WTC11 (cell line): Measurements from ENCODE around the gene NDUFV2. TPM values are rescaled to one million over a fixed set of nuclear protein-coding genes. Genes with fewer than 3 reads are reported as not detected.

ENCODE experiments used
- ATAC-seq: fragments of 200-7000 bp; cut with Tn5 transposase; 2 replicates; pipeline ENCODE4 v1.10.0; 2021; ENCODE audit warnings: mild to moderate bottlenecking, moderate library complexity
- Bru-seq: library from RNA; stranded (reverse); fragments of 400-500 nt; gene quantifications from one replicate; lab custom pipeline; 2021; lab: Mats Ljungman, UMichigan
- CTCF ChIA-PET: fragments of 300-600 bp; sonication (Branson Sonifier 250); formaldehyde crosslinking; loops from one replicate; lab custom pipeline; 2021; ENCODE audit warnings: antibody characterized with exemption; lab: Charles Lee
- POLR2A ChIA-PET: fragments of 350-600 bp; sonication (Branson Sonifier 250); formaldehyde crosslinking; loops from one replicate; lab custom pipeline; 2021; ENCODE audit warnings: antibody characterized with exemption; lab: Charles Lee
- DNase-seq: peaks from one replicate; pipeline ENCODE4 v3.0.0; 2021; ENCODE audit warnings: low spot score
- H3K27ac Mint-ChIP-seq: 2 replicates; pipeline ENCODE4 v1.8.0; 2021; ENCODE audit warnings: mixed read lengths
- H3K27me3 Mint-ChIP-seq: 2 replicates; pipeline ENCODE4 v1.8.0; 2021; ENCODE audit warnings: low read depth, mild to moderate bottlenecking, moderate library complexity, mixed read lengths
- H3K36me3 Mint-ChIP-seq: 2 replicates; pipeline ENCODE4 v1.8.0; 2021; ENCODE audit warnings: mixed read lengths
- H3K4me1 Mint-ChIP-seq: 2 replicates; pipeline ENCODE4 v1.8.0; 2022; ENCODE audit warnings: mixed read lengths
- H3K4me3 Mint-ChIP-seq: 2 replicates; pipeline ENCODE4 v1.8.0; 2021; ENCODE audit warnings: mild to moderate bottlenecking, moderate library complexity, mixed read lengths
- H3K9me3 Mint-ChIP-seq: 2 replicates; pipeline ENCODE4 v1.8.0; 2021; ENCODE audit warnings: mixed read lengths
- FOXK1 ChIP-seq: sonication (generic); formaldehyde crosslinking; IDR thresholded peaks from 2 replicates; pipeline ENCODE4 v1.8.0; 2022; ENCODE audit warnings: mild to moderate bottlenecking, moderate library complexity, missing genetic modification reagents
- FOXP1 ChIP-seq: sonication (generic); formaldehyde crosslinking; IDR thresholded peaks from 2 replicates; pipeline ENCODE4 v1.8.0; 2022; ENCODE audit warnings: missing genetic modification reagents, mild to moderate bottlenecking, moderate library complexity, borderline replicate concordance
- FOXP4 ChIP-seq: sonication (generic); formaldehyde crosslinking; IDR thresholded peaks from 2 replicates; pipeline ENCODE4 v1.8.0; 2022; ENCODE audit warnings: mild to moderate bottlenecking, missing genetic modification reagents
- GABPB1 ChIP-seq: sonication (generic); formaldehyde crosslinking; IDR thresholded peaks from 2 replicates; pipeline ENCODE4 v1.8.1; 2023; ENCODE audit warnings: mild to moderate bottlenecking, missing genetic modification reagents
- GRHL2 ChIP-seq: fragments of 250-450 bp; sonication (Bioruptor Pico); IDR thresholded peaks from 2 replicates; pipeline ENCODE4 v1.8.0; 2022; ENCODE audit warnings: mild to moderate bottlenecking, moderate library complexity; ENCODE audit not compliant: insufficient replicate concordance, severe bottlenecking
- KAT7 ChIP-seq: sonication (generic); formaldehyde crosslinking; IDR thresholded peaks from 2 replicates; pipeline ENCODE4 v1.8.1; 2023; ENCODE audit warnings: missing genetic modification reagents, mild to moderate bottlenecking, borderline replicate concordance
- MLX ChIP-seq: sonication (generic); formaldehyde crosslinking; IDR thresholded peaks from 2 replicates; pipeline ENCODE4 v1.8.1; 2023; ENCODE audit warnings: mild to moderate bottlenecking, missing genetic modification reagents, moderate library complexity
- MYBL2 ChIP-seq: sonication (generic); formaldehyde crosslinking; IDR thresholded peaks from 2 replicates; pipeline ENCODE4 v1.8.1; 2023; ENCODE audit warnings: mild to moderate bottlenecking, moderate library complexity, missing genetic modification reagents
- NFE2L1 ChIP-seq: sonication (generic); formaldehyde crosslinking; IDR thresholded peaks from 2 replicates; pipeline ENCODE4 v1.8.1; 2023; ENCODE audit warnings: missing genetic modification reagents
- RORB ChIP-seq: fragments of 250-450 bp; sonication (Bioruptor Pico); IDR thresholded peaks from 2 replicates; pipeline ENCODE4 v1.9.0; 2021; ENCODE audit warnings: mild to moderate bottlenecking
- SMAD4 ChIP-seq: sonication (generic); formaldehyde crosslinking; IDR thresholded peaks from 2 replicates; pipeline ENCODE4 v1.8.0; 2022; ENCODE audit warnings: mild to moderate bottlenecking, missing genetic modification reagents
- SP1 ChIP-seq: sonication (generic); formaldehyde crosslinking; conservative IDR thresholded peaks from 2 replicates; pipeline ENCODE4 v1.8.1; 2022; ENCODE audit warnings: missing genetic modification reagents
- ZNF121 ChIP-seq: sonication (generic); formaldehyde crosslinking; IDR thresholded peaks from 2 replicates; pipeline ENCODE4 v1.8.0; 2023; ENCODE audit warnings: missing genetic modification reagents
- ZNF232 ChIP-seq: sonication (generic); formaldehyde crosslinking; IDR thresholded peaks from 2 replicates; pipeline ENCODE4 v1.8.0; 2022; ENCODE audit warnings: mild to moderate bottlenecking, missing genetic modification reagents
- ZNF423 ChIP-seq: fragments of 250-450 bp; sonication (Bioruptor Pico); IDR thresholded peaks from 2 replicates; pipeline ENCODE4 v2.1.2; 2022; ENCODE audit warnings: mild to moderate bottlenecking, moderate library complexity
- long read RNA-seq, 3 experiments: library from RNA in 1 of 3; library from capped mRNA in 1 of 3; library from polyadenylated mRNA in 1 of 3; unstranded in 2 of 3; stranded (forward) in 1 of 3; transcript quantifications; one replicate each; pipeline ENCODE4 v2.0.0, GENCODE V29; 2021
- total RNA-seq: library from RNA; stranded (reverse); gene quantifications from 3 replicates; pipeline ENCODE4 v1.2.3, GENCODE V29; 2021
- TF ChIP-seq, protein P1 (sequence below): sonication (generic); formaldehyde crosslinking; IDR thresholded peaks from 2 replicates; pipeline ENCODE4 v1.8.1; 2023; ENCODE audit warnings: mild to moderate bottlenecking, moderate library complexity, missing genetic modification reagents
- TF ChIP-seq, protein P2 (sequence below): sonication (generic); formaldehyde crosslinking; IDR thresholded peaks from 2 replicates; pipeline ENCODE4 v1.8.1; 2022; ENCODE audit warnings: mild to moderate bottlenecking, moderate library complexity, missing genetic modification reagents
- TF ChIP-seq, protein P3 (sequence below): fragments of 250-450 bp; sonication (Bioruptor Pico); IDR thresholded peaks from 2 replicates; pipeline ENCODE4 v1.9.0; 2021; ENCODE audit warnings: mild to moderate bottlenecking, borderline replicate concordance
- TF ChIP-seq, protein P4 (sequence below): sonication (generic); formaldehyde crosslinking; IDR thresholded peaks from 2 replicates; pipeline ENCODE4 v1.8.1; 2023; ENCODE audit warnings: mild to moderate bottlenecking, missing genetic modification reagents
- TF ChIP-seq, protein P5 (sequence below): sonication (generic); formaldehyde crosslinking; IDR thresholded peaks from 2 replicates; pipeline ENCODE4 v1.8.0; 2022; ENCODE audit warnings: mild to moderate bottlenecking, missing genetic modification reagents

Gene NDUFV2
- total RNA-seq (165 to 192 TPM (median 167 TPM) in 3 replicates), Bru-seq, nascent RNA (percentile 99 among the genes with signal in this experiment)
- long read RNA-seq, experiment 1, transcript NDUFV2-201 (8 exons, 930 nt): major isoform, 356 of 370 reads
- long read RNA-seq, experiment 1, partial matches to known transcripts: 6 of 370 reads
- long read RNA-seq, experiment 1, other reads (novel, unspliced or antisense): 8 of 370 reads
- long read RNA-seq, experiment 2, transcript NDUFV2-201 (8 exons, 930 nt): major isoform, 174 of 217 reads
- long read RNA-seq, experiment 2, partial matches to known transcripts: 39 of 217 reads
- long read RNA-seq, experiment 2, other reads (novel, unspliced or antisense): 4 of 217 reads
- long read RNA-seq, experiment 3, transcript NDUFV2-201 (8 exons, 930 nt): major isoform, 510 of 522 reads
- long read RNA-seq, experiment 3, partial matches to known transcripts: 1 of 522 reads
- long read RNA-seq, experiment 3, other reads (novel, unspliced or antisense): 11 of 522 reads

DNA sequence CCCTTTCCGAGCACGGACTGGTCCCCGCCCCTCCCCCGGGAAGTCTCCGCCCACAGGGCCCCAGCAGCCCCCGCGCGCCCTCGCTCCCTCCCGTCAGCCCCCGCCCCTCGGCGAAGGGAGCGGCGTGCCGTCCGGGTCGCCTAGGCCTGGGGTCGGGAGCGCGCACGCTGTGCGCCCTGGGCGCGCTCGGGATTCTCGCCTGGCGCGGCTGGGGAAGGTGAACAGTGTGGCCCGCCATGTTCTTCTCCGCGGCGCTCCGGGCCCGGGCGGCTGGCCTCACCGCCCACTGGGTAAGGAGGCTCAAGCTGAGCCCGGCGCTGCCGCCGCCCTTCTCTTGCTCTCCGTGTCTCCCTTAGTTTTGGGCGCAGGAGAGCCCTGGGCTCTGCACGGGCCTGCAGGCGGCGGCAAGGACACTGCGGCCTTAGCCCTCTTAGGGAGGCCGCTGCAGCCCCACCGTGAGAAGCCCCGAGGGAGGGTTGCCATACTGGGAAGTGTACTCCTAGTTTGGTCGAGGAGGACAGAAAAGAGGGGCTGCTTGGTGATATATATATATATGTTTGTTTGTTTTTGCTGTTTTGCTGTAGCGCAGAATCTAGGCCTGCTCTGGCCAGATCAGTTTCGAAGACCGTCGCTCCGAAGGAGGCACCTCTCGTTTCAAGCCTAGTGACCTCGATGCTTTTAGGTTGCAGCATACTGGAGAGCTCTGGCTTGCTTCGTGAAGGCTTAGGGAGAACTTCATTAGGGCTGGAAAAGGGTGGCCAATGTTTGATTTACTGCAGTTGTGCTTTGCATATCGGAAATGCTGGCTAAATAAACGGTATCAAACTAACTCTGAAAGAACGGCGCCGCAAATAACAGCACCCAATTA is at the start of gene NDUFV2:
NDUFV2 (plus strand) TSS at position 192 of the 868 bp plus-strand sequence; CDS start at position 237, 45 bp downstream.
- Mint-ChIP-seq H3K9me3 (no peaks in the 10 kb centered on the region), H3K4me1 (peaks cover 52% of the 10 kb centered on the region), H3K27me3 (no peaks in the 10 kb centered on the region; the same call in 1 of the 2 replicates), H3K4me3 (peak within 1 kb of the TSS; percentile 90), H3K27ac (peak within 1 kb of the TSS; percentile 84), H3K36me3 (no peaks in the 10 kb centered on the region)
- DNase-seq: peak; percentile 98
- ChIA-PET CTCF (interaction anchor here (0.6 to 1.4 kb wide), 2 partner anchors 29 to 329 kb away, joined by 4 to 5 read pairs; no protein-coding TSS in a partner anchor), POLR2A (interaction anchor here (0.6 to 1.1 kb wide), 2 partner anchors 33 to 34 kb away, joined by 3 to 4 read pairs; partner anchors contain the start of gene ANKRD12)
- peak; percentile 95 for ATAC-seq
- TF ChIP-seq, protein P1, sequence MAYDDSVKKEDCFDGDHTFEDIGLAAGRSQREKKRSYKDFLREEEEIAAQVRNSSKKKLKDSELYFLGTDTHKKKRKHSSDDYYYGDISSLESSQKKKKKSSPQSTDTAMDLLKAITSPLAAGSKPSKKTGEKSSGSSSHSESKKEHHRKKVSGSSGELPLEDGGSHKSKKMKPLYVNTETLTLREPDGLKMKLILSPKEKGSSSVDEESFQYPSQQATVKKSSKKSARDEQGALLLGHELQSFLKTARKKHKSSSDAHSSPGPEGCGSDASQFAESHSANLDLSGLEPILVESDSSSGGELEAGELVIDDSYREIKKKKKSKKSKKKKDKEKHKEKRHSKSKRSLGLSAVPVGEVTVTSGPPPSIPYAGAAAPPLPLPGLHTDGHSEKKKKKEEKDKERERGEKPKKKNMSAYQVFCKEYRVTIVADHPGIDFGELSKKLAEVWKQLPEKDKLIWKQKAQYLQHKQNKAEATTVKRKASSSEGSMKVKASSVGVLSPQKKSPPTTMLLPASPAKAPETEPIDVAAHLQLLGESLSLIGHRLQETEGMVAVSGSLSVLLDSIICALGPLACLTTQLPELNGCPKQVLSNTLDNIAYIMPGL: peak; percentile 85
- TF ChIP-seq ZNF423 (CRISPR knock-in tag): no peak
- TF ChIP-seq NFE2L1 (CRISPR knock-in tag): peak; percentile 50; the same call in 1 of the 2 replicates
- TF ChIP-seq FOXK1 (CRISPR knock-in tag): peak; percentile 75
- TF ChIP-seq ZNF232 (CRISPR knock-in tag): peak; percentile 48; the same call in 1 of the 2 replicates
- TF ChIP-seq MYBL2 (CRISPR knock-in tag): peak; percentile 81; the same call in 1 of the 2 replicates
- TF ChIP-seq RORB (CRISPR knock-in tag): no peak
- TF ChIP-seq MLX (CRISPR knock-in tag): no peak
- no peak for TF ChIP-seq SMAD4 (CRISPR knock-in tag)
- TF ChIP-seq, protein P2, sequence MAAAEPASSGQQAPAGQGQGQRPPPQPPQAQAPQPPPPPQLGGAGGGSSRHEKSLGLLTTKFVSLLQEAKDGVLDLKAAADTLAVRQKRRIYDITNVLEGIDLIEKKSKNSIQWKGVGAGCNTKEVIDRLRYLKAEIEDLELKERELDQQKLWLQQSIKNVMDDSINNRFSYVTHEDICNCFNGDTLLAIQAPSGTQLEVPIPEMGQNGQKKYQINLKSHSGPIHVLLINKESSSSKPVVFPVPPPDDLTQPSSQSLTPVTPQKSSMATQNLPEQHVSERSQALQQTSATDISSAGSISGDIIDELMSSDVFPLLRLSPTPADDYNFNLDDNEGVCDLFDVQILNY (CRISPR knock-in tag): peak; percentile 81
- TF ChIP-seq FOXP1 (CRISPR knock-in tag): peak; percentile 85; the same call in 1 of the 2 replicates
- TF ChIP-seq, protein P3, sequence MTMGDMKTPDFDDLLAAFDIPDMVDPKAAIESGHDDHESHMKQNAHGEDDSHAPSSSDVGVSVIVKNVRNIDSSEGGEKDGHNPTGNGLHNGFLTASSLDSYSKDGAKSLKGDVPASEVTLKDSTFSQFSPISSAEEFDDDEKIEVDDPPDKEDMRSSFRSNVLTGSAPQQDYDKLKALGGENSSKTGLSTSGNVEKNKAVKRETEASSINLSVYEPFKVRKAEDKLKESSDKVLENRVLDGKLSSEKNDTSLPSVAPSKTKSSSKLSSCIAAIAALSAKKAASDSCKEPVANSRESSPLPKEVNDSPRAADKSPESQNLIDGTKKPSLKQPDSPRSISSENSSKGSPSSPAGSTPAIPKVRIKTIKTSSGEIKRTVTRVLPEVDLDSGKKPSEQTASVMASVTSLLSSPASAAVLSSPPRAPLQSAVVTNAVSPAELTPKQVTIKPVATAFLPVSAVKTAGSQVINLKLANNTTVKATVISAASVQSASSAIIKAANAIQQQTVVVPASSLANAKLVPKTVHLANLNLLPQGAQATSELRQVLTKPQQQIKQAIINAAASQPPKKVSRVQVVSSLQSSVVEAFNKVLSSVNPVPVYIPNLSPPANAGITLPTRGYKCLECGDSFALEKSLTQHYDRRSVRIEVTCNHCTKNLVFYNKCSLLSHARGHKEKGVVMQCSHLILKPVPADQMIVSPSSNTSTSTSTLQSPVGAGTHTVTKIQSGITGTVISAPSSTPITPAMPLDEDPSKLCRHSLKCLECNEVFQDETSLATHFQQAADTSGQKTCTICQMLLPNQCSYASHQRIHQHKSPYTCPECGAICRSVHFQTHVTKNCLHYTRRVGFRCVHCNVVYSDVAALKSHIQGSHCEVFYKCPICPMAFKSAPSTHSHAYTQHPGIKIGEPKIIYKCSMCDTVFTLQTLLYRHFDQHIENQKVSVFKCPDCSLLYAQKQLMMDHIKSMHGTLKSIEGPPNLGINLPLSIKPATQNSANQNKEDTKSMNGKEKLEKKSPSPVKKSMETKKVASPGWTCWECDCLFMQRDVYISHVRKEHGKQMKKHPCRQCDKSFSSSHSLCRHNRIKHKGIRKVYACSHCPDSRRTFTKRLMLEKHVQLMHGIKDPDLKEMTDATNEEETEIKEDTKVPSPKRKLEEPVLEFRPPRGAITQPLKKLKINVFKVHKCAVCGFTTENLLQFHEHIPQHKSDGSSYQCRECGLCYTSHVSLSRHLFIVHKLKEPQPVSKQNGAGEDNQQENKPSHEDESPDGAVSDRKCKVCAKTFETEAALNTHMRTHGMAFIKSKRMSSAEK: no peak
- TF ChIP-seq, protein P4, sequence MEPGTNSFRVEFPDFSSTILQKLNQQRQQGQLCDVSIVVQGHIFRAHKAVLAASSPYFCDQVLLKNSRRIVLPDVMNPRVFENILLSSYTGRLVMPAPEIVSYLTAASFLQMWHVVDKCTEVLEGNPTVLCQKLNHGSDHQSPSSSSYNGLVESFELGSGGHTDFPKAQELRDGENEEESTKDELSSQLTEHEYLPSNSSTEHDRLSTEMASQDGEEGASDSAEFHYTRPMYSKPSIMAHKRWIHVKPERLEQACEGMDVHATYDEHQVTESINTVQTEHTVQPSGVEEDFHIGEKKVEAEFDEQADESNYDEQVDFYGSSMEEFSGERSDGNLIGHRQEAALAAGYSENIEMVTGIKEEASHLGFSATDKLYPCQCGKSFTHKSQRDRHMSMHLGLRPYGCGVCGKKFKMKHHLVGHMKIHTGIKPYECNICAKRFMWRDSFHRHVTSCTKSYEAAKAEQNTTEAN (CRISPR knock-in tag): peak; percentile 68; the same call in 1 of the 2 replicates
- TF ChIP-seq, protein P5, sequence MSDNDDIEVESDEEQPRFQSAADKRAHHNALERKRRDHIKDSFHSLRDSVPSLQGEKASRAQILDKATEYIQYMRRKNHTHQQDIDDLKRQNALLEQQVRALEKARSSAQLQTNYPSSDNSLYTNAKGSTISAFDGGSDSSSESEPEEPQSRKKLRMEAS (CRISPR knock-in tag): peak; percentile 70; the same call in 1 of the 2 replicates
- TF ChIP-seq GRHL2: no peak
- TF ChIP-seq GABPB1 (CRISPR knock-in tag): 0 out of 2 replicates have a peak, but pooled peaks have one; percentile 25
- peak; percentile 58; the same call in 1 of the 2 replicates for TF ChIP-seq FOXP4 (CRISPR knock-in tag)
- TF ChIP-seq SP1 (CRISPR knock-in tag): peak; percentile 95
- TF ChIP-seq KAT7 (CRISPR knock-in tag): 0 out of 2 replicates have a peak, but pooled peaks have one; percentile 35
- no peak for TF ChIP-seq ZNF121 (CRISPR knock-in tag)
